Liver (tissue), 9 donors: ENCODE results near the gene PARD3. TPM values are rescaled to one million over a fixed set of nuclear protein-coding genes. Genes with fewer than 3 reads are reported as not detected.

Experiments used
- DNase-seq: peaks from one replicate; pipeline ENCODE4 v3.0.0-alpha.2; 2017; ENCODE audit warnings: low spot score
- H3K27ac ChIP-seq, 2 donors: one replicate each; pipeline ENCODE4 v1.7.0; 2013; ENCODE audit warnings: inconsistent platforms in 2 of 2, low read length in 2 of 2, control low read depth in 1 of 2, low read depth in 1 of 2, mild to moderate bottlenecking in 1 of 2
- H3K27me3 ChIP-seq, 4 donors: one replicate each; pipeline versions ENCODE4 v1.6.1 to v1.7.0; 2013; ENCODE audit warnings: low read length in 3 of 4, inconsistent platforms in 1 of 4, mild to moderate bottlenecking in 1 of 4, moderate library complexity in 1 of 4; ENCODE audit not compliant: control insufficient read depth in 4 of 4, insufficient read depth in 4 of 4
- H3K36me3 ChIP-seq, 4 donors: one replicate each; pipeline versions ENCODE4 v1.6.1 to v1.7.0; 2013; ENCODE audit warnings: low read length in 3 of 4, mild to moderate bottlenecking in 3 of 4, low read depth in 1 of 4, moderate library complexity in 1 of 4; ENCODE audit not compliant: control insufficient read depth in 4 of 4, insufficient read depth in 3 of 4
- H3K4me1 ChIP-seq, 4 donors: one replicate each; pipeline versions ENCODE4 v1.6.1 to v1.7.0; 2013; ENCODE audit warnings: low read length in 3 of 4, mild to moderate bottlenecking in 3 of 4, moderate library complexity in 1 of 4; ENCODE audit not compliant: control insufficient read depth in 4 of 4, insufficient read depth in 4 of 4
- H3K4me3 ChIP-seq, 3 donors: one replicate each; pipeline versions ENCODE4 v1.6.1 to v1.7.0; 2013; ENCODE audit warnings: low read length in 3 of 3, control low read depth in 1 of 3, low read depth in 1 of 3, mild to moderate bottlenecking in 1 of 3
- H3K9ac ChIP-seq, 2 donors: one replicate each; pipeline ENCODE4 v1.7.0; 2013; ENCODE audit warnings: low read length in 2 of 2, mild to moderate bottlenecking in 2 of 2, moderate library complexity in 2 of 2, control low read depth in 1 of 2, low read depth in 1 of 2
- H3K9me3 ChIP-seq, 4 donors: one replicate each; pipeline versions ENCODE4 v1.6.1 to v1.7.0; 2013; ENCODE audit warnings: low read length in 3 of 4; ENCODE audit not compliant: control insufficient read depth in 4 of 4
- EGR1 ChIP-seq, 2 donors: IDR thresholded peaks; 2 replicates each; pipeline ENCODE4 v1.6.1; 2016 to 2018; ENCODE audit warnings: antibody characterized with exemption in 2 of 2, low read depth in 2 of 2
- FOXA1 ChIP-seq: IDR thresholded peaks from 2 replicates; pipeline ENCODE4 v1.6.1; 2016; ENCODE audit warnings: antibody characterized with exemption
- FOXA2 ChIP-seq: IDR thresholded peaks from 2 replicates; pipeline ENCODE4 v1.6.1; 2016; ENCODE audit warnings: antibody characterized with exemption
- GABPA ChIP-seq, 2 donors: IDR thresholded peaks in 1 of 2; conservative IDR thresholded peaks in 1 of 2; 2 replicates each; pipeline ENCODE4 v1.6.1; 2016; ENCODE audit warnings: antibody characterized with exemption in 2 of 2, mild to moderate bottlenecking in 1 of 2, moderate library complexity in 1 of 2
- HNF4A ChIP-seq, 2 donors: conservative IDR thresholded peaks; 2 replicates each; pipeline ENCODE4 v1.6.1; 2016; ENCODE audit warnings: antibody characterized with exemption in 2 of 2, mild to moderate bottlenecking in 2 of 2
- HNF4G ChIP-seq: IDR thresholded peaks from 2 replicates; pipeline ENCODE4 v1.6.1; 2016; ENCODE audit warnings: antibody characterized with exemption
- JUND ChIP-seq, 2 donors: IDR thresholded peaks; 2 replicates each; pipeline ENCODE4 v1.6.1; 2016; ENCODE audit warnings: antibody characterized with exemption in 2 of 2
- NR2F2 ChIP-seq: IDR thresholded peaks from 2 replicates; pipeline ENCODE4 v1.6.1; 2016; ENCODE audit warnings: antibody characterized with exemption
- RAD21 ChIP-seq, 2 donors: IDR thresholded peaks; 2 replicates each; pipeline ENCODE4 v1.6.1; 2016; ENCODE audit warnings: antibody characterized with exemption in 2 of 2, mild to moderate bottlenecking in 2 of 2
- RXRA ChIP-seq, 2 donors: IDR thresholded peaks; 2 replicates each; pipeline ENCODE4 v1.6.1; 2017 to 2018; ENCODE audit warnings: antibody characterized with exemption in 2 of 2, mild to moderate bottlenecking in 1 of 2
- SP1 ChIP-seq: IDR thresholded peaks from 2 replicates; pipeline ENCODE4 v1.6.1; 2018; ENCODE audit warnings: antibody characterized with exemption, mild to moderate bottlenecking
- TAF1 ChIP-seq: conservative IDR thresholded peaks from 2 replicates; pipeline ENCODE4 v1.6.1; 2016; ENCODE audit warnings: antibody characterized with exemption, mild to moderate bottlenecking
- YY1 ChIP-seq: IDR thresholded peaks from 2 replicates; pipeline ENCODE4 v1.6.1; 2016; ENCODE audit warnings: antibody characterized with exemption, mild to moderate bottlenecking
- WGBS: extraction: QIAGEN DNeasy Blood & Tissue Kit; methylation state at CpG from one replicate; pipeline ENCODE4 v1.1.7; 2013; 5-methylcytosine and 5-hydroxymethylcytosine counted together
- polyA plus RNA-seq, 2 donors: library from polyadenylated mRNA; stranded (reverse) in 1 of 2; unstranded in 1 of 2; fragments of 200-250 nt in 1 of 2; fragments of >200 nt in 1 of 2; fragmentation: Nextera tagmentation in 1 of 2; extraction: Ambion mirVana in 1 of 2; gene quantifications; one replicate each; pipeline versions ENCODE4 v1.2.1 to v1.2.3, GENCODE V29; 2013 to 2015
- total RNA-seq, 2 donors: library from RNA; depleted of rRNA; stranded (reverse); fragments of >200 nt; gene quantifications; one replicate each; pipeline ENCODE4 v1.2.3, GENCODE V29; 2014
- TF ChIP-seq, protein P1 (sequence below): fragments of 150-350 bp; IDR thresholded peaks from 2 replicates; pipeline ENCODE4 v1.5.1; 2017; ENCODE audit warnings: improper control_type of control experiment, low read depth, low read length; ENCODE audit not compliant: missing input control
- TF ChIP-seq, protein P2 (sequence below): IDR thresholded peaks from 2 replicates; pipeline ENCODE4 v1.6.1; 2016; ENCODE audit warnings: antibody characterized with exemption, mild to moderate bottlenecking
- TF ChIP-seq, protein P3 (sequence below): IDR thresholded peaks from 2 replicates; pipeline ENCODE4 v1.6.1; 2016; ENCODE audit warnings: antibody characterized with exemption
- TF ChIP-seq, protein P4 (sequence below): IDR thresholded peaks from 2 replicates; pipeline ENCODE4 v1.6.1; 2016; ENCODE audit warnings: antibody characterized with exemption
- TF ChIP-seq, protein P5 (sequence below): IDR thresholded peaks from 2 replicates; pipeline ENCODE4 v1.6.1; 2016; ENCODE audit warnings: antibody characterized with exemption
- donor health status: healthy.
- donor health status: healthy.
- donor health status: healthy.
- donor health status: healthy.
- donor health status: healthy.

PARD3 gene
- total and polyA plus RNA-seq, 4 donors, result 12.3 to 43.8 (median 13.5) TPM

DNA sequence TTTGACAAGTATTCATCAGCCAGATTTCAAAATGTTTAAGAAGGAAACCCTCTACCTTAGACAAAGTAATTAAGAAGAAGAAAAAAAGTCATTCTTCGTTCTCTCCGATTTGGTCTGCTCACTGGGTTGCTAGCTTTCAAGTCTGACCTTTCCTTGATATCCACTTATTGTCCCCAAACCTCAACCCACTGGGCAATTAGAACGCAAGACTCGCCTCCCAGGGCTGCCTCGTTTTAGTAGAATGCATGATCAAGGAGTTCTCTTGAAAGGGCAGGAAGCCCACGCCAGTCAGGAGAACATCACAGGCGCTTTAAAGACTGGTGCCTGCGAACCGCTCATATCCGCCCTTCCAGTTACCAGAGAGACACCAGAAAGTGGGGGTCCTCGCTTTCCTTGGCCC is 637.7 kb downstream of the PARD3 start:
- H3K4me1 ChIP-seq, result no peaks in the 10 kb centered on the region
- no peak overlapping the region for H3K27ac ChIP-seq
- H3K36me3 ChIP-seq, result no peaks in the 10 kb centered on the region
- no peak overlapping the region for H3K4me3 ChIP-seq
- TF ChIP-seq GABPA (IDR thresholded peaks at IDR 0.05 in 1 of 2, conservative IDR thresholded peaks at IDR 0.05 in 1 of 2) (no peak), HNF4A (conservative IDR thresholded peaks at IDR 0.05) (no peak), RAD21 (IDR thresholded peaks at IDR 0.05) (no peak), HNF4G (no peak), FOXA1 (no peak), SP1 (no peak), RXRA (IDR thresholded peaks at IDR 0.05) (no peak), JUND (IDR thresholded peaks at IDR 0.05) (no peak)
- TF ChIP-seq, protein P1, sequence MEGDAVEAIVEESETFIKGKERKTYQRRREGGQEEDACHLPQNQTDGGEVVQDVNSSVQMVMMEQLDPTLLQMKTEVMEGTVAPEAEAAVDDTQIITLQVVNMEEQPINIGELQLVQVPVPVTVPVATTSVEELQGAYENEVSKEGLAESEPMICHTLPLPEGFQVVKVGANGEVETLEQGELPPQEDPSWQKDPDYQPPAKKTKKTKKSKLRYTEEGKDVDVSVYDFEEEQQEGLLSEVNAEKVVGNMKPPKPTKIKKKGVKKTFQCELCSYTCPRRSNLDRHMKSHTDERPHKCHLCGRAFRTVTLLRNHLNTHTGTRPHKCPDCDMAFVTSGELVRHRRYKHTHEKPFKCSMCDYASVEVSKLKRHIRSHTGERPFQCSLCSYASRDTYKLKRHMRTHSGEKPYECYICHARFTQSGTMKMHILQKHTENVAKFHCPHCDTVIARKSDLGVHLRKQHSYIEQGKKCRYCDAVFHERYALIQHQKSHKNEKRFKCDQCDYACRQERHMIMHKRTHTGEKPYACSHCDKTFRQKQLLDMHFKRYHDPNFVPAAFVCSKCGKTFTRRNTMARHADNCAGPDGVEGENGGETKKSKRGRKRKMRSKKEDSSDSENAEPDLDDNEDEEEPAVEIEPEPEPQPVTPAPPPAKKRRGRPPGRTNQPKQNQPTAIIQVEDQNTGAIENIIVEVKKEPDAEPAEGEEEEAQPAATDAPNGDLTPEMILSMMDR, result no peak
- TF ChIP-seq, protein P2, sequence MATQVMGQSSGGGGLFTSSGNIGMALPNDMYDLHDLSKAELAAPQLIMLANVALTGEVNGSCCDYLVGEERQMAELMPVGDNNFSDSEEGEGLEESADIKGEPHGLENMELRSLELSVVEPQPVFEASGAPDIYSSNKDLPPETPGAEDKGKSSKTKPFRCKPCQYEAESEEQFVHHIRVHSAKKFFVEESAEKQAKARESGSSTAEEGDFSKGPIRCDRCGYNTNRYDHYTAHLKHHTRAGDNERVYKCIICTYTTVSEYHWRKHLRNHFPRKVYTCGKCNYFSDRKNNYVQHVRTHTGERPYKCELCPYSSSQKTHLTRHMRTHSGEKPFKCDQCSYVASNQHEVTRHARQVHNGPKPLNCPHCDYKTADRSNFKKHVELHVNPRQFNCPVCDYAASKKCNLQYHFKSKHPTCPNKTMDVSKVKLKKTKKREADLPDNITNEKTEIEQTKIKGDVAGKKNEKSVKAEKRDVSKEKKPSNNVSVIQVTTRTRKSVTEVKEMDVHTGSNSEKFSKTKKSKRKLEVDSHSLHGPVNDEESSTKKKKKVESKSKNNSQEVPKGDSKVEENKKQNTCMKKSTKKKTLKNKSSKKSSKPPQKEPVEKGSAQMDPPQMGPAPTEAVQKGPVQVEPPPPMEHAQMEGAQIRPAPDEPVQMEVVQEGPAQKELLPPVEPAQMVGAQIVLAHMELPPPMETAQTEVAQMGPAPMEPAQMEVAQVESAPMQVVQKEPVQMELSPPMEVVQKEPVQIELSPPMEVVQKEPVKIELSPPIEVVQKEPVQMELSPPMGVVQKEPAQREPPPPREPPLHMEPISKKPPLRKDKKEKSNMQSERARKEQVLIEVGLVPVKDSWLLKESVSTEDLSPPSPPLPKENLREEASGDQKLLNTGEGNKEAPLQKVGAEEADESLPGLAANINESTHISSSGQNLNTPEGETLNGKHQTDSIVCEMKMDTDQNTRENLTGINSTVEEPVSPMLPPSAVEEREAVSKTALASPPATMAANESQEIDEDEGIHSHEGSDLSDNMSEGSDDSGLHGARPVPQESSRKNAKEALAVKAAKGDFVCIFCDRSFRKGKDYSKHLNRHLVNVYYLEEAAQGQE, result no peak
- no peak for DNase-seq
- H3K9ac ChIP-seq, result no peak overlapping the region
- H3K9me3 ChIP-seq, result no peaks in the 10 kb centered on the region
- H3K27me3 ChIP-seq, result no peaks in the 10 kb centered on the region
- 94% methylated on average over 11 of the region's 11 CpGs for WGBS

DNA sequence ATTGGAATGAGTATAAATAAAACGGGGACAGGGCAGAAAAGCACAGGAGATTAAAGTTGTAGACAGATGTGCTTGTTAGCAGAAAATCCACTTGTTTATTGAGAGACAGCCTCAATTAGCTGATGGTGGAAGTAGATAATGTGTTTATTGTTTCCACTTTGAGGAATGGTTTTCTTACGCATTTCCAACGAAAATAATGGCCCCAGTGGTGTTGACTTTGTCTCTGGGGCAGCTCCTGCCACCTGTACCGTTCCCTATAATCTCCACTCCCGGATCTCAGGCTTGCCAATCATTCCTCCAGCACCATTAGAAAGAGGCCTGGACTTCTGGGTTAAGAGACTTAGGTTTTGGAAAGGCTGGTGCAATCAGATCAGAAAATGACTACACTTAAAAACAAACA is 638.7 kb downstream of the PARD3 start:
- no peaks in the 10 kb centered on the region for H3K36me3 ChIP-seq
- H3K9ac ChIP-seq, result no peak overlapping the region
- TF ChIP-seq, protein P2, result no peak
- TF ChIP-seq, protein P3, sequence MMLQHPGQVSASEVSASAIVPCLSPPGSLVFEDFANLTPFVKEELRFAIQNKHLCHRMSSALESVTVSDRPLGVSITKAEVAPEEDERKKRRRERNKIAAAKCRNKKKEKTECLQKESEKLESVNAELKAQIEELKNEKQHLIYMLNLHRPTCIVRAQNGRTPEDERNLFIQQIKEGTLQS, result no peak
- TF ChIP-seq YY1 (no peak), HNF4A (conservative IDR thresholded peaks at IDR 0.05) (no peak), GABPA (IDR thresholded peaks at IDR 0.05 in 1 of 2, conservative IDR thresholded peaks at IDR 0.05 in 1 of 2) (no peak), JUND (IDR thresholded peaks at IDR 0.05) (no peak), HNF4G (no peak), FOXA1 (no peak), SP1 (no peak), RXRA (IDR thresholded peaks at IDR 0.05) (no peak), EGR1 (IDR thresholded peaks at IDR 0.05; ENCODE audit: low read depth in 2 of 2) (no peak), TAF1 (no peak), RAD21 (IDR thresholded peaks at IDR 0.05) (no peak), NR2F2 (no peak), FOXA2 (no peak)
- TF ChIP-seq, protein P1, result no peak
- TF ChIP-seq, protein P4, sequence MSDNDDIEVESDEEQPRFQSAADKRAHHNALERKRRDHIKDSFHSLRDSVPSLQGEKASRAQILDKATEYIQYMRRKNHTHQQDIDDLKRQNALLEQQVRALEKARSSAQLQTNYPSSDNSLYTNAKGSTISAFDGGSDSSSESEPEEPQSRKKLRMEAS, result no peak
- TF ChIP-seq, protein P5, sequence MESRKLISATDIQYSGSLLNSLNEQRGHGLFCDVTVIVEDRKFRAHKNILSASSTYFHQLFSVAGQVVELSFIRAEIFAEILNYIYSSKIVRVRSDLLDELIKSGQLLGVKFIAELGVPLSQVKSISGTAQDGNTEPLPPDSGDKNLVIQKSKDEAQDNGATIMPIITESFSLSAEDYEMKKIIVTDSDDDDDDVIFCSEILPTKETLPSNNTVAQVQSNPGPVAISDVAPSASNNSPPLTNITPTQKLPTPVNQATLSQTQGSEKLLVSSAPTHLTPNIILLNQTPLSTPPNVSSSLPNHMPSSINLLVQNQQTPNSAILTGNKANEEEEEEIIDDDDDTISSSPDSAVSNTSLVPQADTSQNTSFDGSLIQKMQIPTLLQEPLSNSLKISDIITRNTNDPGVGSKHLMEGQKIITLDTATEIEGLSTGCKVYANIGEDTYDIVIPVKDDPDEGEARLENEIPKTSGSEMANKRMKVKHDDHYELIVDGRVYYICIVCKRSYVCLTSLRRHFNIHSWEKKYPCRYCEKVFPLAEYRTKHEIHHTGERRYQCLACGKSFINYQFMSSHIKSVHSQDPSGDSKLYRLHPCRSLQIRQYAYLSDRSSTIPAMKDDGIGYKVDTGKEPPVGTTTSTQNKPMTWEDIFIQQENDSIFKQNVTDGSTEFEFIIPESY, result no peak
- H3K27ac ChIP-seq, result no peak overlapping the region
- no peak overlapping the region for H3K4me3 ChIP-seq
- no peak for DNase-seq
- H3K27me3 ChIP-seq, result no peaks in the 10 kb centered on the region
- no peaks in the 10 kb centered on the region for H3K4me1 ChIP-seq
- WGBS, result 84% methylated on average over 5 of the region's 5 CpGs
- no peaks in the 10 kb centered on the region for H3K9me3 ChIP-seq
